ENCODE measurements around the gene GPRASP3.

DNA sequence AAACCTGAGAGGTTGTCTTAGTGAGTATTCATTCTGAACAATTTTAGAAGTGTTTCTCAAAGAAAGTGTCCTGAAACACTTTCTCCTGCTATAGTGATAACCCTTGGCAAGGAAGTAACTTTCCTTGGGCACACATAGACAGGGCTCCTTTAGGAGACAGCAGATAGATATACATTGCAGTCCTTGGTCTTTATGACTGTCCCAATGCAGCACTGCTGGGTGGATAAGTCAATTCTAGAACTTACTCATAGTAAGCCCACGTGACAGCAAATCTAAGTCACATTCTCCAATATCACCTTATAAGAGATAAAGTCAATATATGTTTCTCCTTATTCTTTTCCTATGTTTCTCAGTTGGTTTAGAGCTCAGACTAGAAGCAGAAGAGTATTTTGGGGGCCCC is 46.7 kb downstream of the GPRASP3 start:
- TF ChIP-seq, protein P1, sequence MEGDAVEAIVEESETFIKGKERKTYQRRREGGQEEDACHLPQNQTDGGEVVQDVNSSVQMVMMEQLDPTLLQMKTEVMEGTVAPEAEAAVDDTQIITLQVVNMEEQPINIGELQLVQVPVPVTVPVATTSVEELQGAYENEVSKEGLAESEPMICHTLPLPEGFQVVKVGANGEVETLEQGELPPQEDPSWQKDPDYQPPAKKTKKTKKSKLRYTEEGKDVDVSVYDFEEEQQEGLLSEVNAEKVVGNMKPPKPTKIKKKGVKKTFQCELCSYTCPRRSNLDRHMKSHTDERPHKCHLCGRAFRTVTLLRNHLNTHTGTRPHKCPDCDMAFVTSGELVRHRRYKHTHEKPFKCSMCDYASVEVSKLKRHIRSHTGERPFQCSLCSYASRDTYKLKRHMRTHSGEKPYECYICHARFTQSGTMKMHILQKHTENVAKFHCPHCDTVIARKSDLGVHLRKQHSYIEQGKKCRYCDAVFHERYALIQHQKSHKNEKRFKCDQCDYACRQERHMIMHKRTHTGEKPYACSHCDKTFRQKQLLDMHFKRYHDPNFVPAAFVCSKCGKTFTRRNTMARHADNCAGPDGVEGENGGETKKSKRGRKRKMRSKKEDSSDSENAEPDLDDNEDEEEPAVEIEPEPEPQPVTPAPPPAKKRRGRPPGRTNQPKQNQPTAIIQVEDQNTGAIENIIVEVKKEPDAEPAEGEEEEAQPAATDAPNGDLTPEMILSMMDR (IDR thresholded peaks at IDR 0.05), result no peak
- TF ChIP-seq POLR2AphosphoS5 (IDR thresholded peaks at IDR 0.05), result no peak
- no peak for TF ChIP-seq POLR2A (IDR thresholded peaks at IDR 0.05; ENCODE audit: low read depth)
- no peak for TF ChIP-seq EP300 (IDR thresholded peaks at IDR 0.05)

Data from esophagus muscularis mucosa (tissue), 4 donors.